DOHH2 (cell line): ENCODE data around the gene TMEM131.

Experiments used
- H3F3A ChIP-seq: fragments of 200-600 bp; sonication (generic), shearing (Covaris generic); 2 replicates; pipeline ENCODE4 v1.6.0; 2016; ENCODE audit warnings: antibody characterized with exemption, mild to moderate bottlenecking; ENCODE audit not compliant: control insufficient read depth, insufficient read depth
- H3K27ac ChIP-seq: fragments of 200-600 bp; sonication (generic); 2 replicates; pipeline ENCODE4 v1.5.1; 2014; ENCODE audit warnings: low read depth, mild to moderate bottlenecking, low read length, moderate library complexity
- H3K27me3 ChIP-seq: fragments of 200-600 bp; sonication (generic); 2 replicates; pipeline ENCODE4 v1.6.1; 2014; ENCODE audit warnings: mild to moderate bottlenecking, low read length, mixed read lengths; ENCODE audit not compliant: control insufficient read depth
- H3K36me3 ChIP-seq: fragments of 200-600 bp; sonication (generic); 2 replicates; pipeline ENCODE4 v1.6.1; 2014; ENCODE audit warnings: mild to moderate bottlenecking, low read length, moderate library complexity, mixed read lengths; ENCODE audit not compliant: control insufficient read depth
- H3K4me1 ChIP-seq: fragments of 200-600 bp; sonication (generic); 2 replicates; pipeline ENCODE4 v1.6.1; 2014; ENCODE audit warnings: mild to moderate bottlenecking, low read length, mixed read lengths; ENCODE audit not compliant: control insufficient read depth
- H3K4me2 ChIP-seq: fragments of 200-600 bp; sonication (generic); 2 replicates; pipeline ENCODE4 v1.6.0; 2014; ENCODE audit warnings: mild to moderate bottlenecking, low read length, moderate library complexity
- H3K4me3 ChIP-seq: fragments of 200-600 bp; sonication (generic); 2 replicates; pipeline ENCODE4 v1.5.1; 2014; ENCODE audit warnings: mild to moderate bottlenecking, low read length, mixed read lengths
- H3K79me2 ChIP-seq: fragments of 200-600 bp; sonication (generic); 2 replicates; pipeline ENCODE4 v1.6.1; 2014; ENCODE audit warnings: mild to moderate bottlenecking, low read length, mixed read lengths; ENCODE audit not compliant: control insufficient read depth
- H3K9me2 ChIP-seq: fragments of 200-600 bp; sonication (generic); replicated peaks from 2 replicates; pipeline ENCODE4 v1.6.1; 2014; ENCODE audit warnings: mild to moderate bottlenecking, low read length, mixed read lengths; ENCODE audit not compliant: control insufficient read depth
- H3K9me3 ChIP-seq: fragments of 200-600 bp; sonication (generic); 2 replicates; pipeline ENCODE4 v1.6.1; 2014; ENCODE audit warnings: antibody characterized with exemption, low read length, mixed read lengths; ENCODE audit not compliant: control insufficient read depth, insufficient read depth
- H4K20me1 ChIP-seq: fragments of 200-600 bp; sonication (generic); 2 replicates; pipeline ENCODE4 v1.6.0; 2014; ENCODE audit warnings: low read depth, mild to moderate bottlenecking, antibody characterized with exemption, low read length, moderate library complexity; ENCODE audit not compliant: control insufficient read depth, insufficient read depth
- CTCF ChIP-seq: fragments of 200-600 bp; sonication (generic); IDR thresholded peaks from one replicate; pipeline ENCODE4 v1.5.1; 2014; ENCODE audit warnings: antibody characterized with exemption, mild to moderate bottlenecking, low read depth, low read length; ENCODE audit not compliant: poor library complexity, severe bottlenecking
- EZH2phosphoT487 ChIP-seq: fragments of 200-600 bp; sonication (generic); IDR thresholded peaks from 2 replicates; pipeline ENCODE4 v1.6.1; 2017; ENCODE audit warnings: borderline replicate concordance, mild to moderate bottlenecking, antibody characterized with exemption, low read length, moderate library complexity, mixed read lengths

Gene TMEM131

DNA sequence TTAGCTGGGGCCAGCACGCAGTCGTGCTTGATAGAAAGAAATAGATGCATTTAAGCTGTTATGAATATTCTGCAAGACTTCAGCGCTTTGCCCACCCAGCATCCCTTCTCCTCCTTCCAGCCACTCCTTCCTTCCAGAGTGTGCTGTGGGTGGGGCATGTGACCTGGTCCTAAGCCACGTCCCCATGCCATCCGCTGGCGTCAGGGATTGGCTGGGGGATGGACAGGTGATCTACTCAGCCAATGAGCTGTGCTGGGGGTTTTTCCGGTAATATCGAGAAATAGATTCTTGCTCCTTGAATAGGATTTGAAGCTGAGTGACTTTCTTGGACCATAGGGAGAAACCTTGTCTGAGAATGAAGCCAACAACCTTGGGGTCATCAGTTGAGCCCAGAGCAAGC lies 287.1 kb downstream of the TMEM131 start:
- Histone ChIP-seq H3K27me3 (no peaks in the 10 kb centered on the region), H3K4me3 (no peak overlapping the region), H3K4me2 (peak overlapping the region; percentile 0; the same call in 1 of the 2 replicates), H3F3A (no peaks in the 10 kb centered on the region), H3K36me3 (no peaks in the 10 kb centered on the region), H3K4me1 (peaks cover 15% of the 10 kb centered on the region), H3K9me2 (no peaks in the 10 kb centered on the region), H3K27ac (no peak overlapping the region), H3K9me3 (no peaks in the 10 kb centered on the region), H4K20me1 (no peaks in the 10 kb centered on the region), H3K79me2 (no peaks in the 10 kb centered on the region)
- TF ChIP-seq CTCF: no peak
- no peak for TF ChIP-seq EZH2phosphoT487

DNA sequence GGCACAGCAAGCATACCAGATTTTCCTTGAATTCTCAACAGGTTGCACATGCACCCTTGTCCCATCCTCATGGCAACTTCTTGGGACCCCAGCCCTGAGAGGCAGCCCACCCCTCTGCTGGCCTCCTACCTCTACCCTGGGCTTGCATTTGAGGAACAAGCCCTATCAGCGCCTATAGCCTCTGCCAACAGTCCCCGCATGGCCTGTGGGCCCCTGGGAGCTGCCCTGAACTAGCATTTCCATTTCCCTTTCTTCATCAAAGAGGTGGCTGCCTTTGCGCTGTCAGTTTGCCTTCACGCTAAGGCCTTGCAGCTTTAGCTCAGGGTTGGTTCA lies 287.7 kb downstream of the TMEM131 start:
- Histone ChIP-seq H3K9me3 (no peaks in the 10 kb centered on the region), H3K4me2 (no peak overlapping the region), H4K20me1 (no peaks in the 10 kb centered on the region), H3K27ac (no peak overlapping the region), H3K27me3 (no peaks in the 10 kb centered on the region), H3K9me2 (no peaks in the 10 kb centered on the region), H3F3A (no peaks in the 10 kb centered on the region), H3K79me2 (no peaks in the 10 kb centered on the region), H3K36me3 (no peaks in the 10 kb centered on the region), H3K4me1 (peaks cover 10% of the 10 kb centered on the region), H3K4me3 (no peak overlapping the region)
- TF ChIP-seq CTCF (no peak), EZH2phosphoT487 (no peak)

- TF ChIP-seq CTCF (no peak), EZH2phosphoT487 (no peak)
Observed at GRCh38 chr2:97707362-97708047, 288.2 kb downstream of the TMEM131 start.

More at GRCh38 chr2:97707362-97708047, 288.2 kb downstream of the TMEM131 start:
- Histone ChIP-seq H4K20me1 (no peaks in the 10 kb centered on the region), H3K4me2 (no peak overlapping the region), H3F3A (no peaks in the 10 kb centered on the region), H3K79me2 (no peaks in the 10 kb centered on the region), H3K9me2 (no peaks in the 10 kb centered on the region), H3K36me3 (no peaks in the 10 kb centered on the region), H3K4me3 (no peak overlapping the region), H3K9me3 (no peaks in the 10 kb centered on the region), H3K27me3 (no peaks in the 10 kb centered on the region), H3K4me1 (peaks cover 10% of the 10 kb centered on the region), H3K27ac (no peak overlapping the region)
